SW480 (cell line): ENCODE results near the gene KAZN.

Experiments
- DNase-seq: peaks from one replicate; pipeline ENCODE4 v3.0.0-alpha.2; 2016; ENCODE audit warnings: low spot score

KAZN gene

GRCh38 chr1:14715266-14715665, 116.8 kb downstream of the KAZN start:
- DNase-seq, result no peak

- no peak for DNase-seq
Observed at GRCh38 chr1:14715802-14716201, 117.3 kb downstream of the KAZN start.

- no peak for DNase-seq
Observed at GRCh38 chr1:14716474-14716873, 118.0 kb downstream of the KAZN start.

GRCh38 chr1:14718476-14718875, 120.0 kb downstream of the KAZN start:
- DNase-seq, result no peak

- no peak for DNase-seq
Observed at GRCh38 chr1:14723401-14723800, 124.9 kb downstream of the KAZN start.

- DNase-seq, result peak; percentile 7
Observed at GRCh38 chr1:14724246-14724645, 125.8 kb downstream of the KAZN start.

- no peak for DNase-seq
Observed at GRCh38 chr1:14724678-14725077, 126.2 kb downstream of the KAZN start.

- DNase-seq, result no peak
Observed at GRCh38 chr1:14725238-14725637, 126.8 kb downstream of the KAZN start.

- no peak for DNase-seq
Observed at GRCh38 chr1:14725695-14726094, 127.2 kb downstream of the KAZN start.

GRCh38 chr1:14726606-14727005, 128.1 kb downstream of the KAZN start:
- no peak for DNase-seq

- no peak for DNase-seq
Observed at GRCh38 chr1:14728516-14728915, 130.0 kb downstream of the KAZN start.

GRCh38 chr1:14732728-14733047, 134.2 kb downstream of the KAZN start:
- DNase-seq, result no peak

- peak; percentile 84 for DNase-seq
Observed at GRCh38 chr1:14733048-14733778, 134.7 kb downstream of the KAZN start.

- no peak for DNase-seq
Observed at GRCh38 chr1:14733779-14734140, 135.3 kb downstream of the KAZN start.

- peak; percentile 30 for DNase-seq
Observed at GRCh38 chr1:14735841-14736240, 137.4 kb downstream of the KAZN start.

- no peak for DNase-seq
Observed at GRCh38 chr1:14737561-14738094, 139.1 kb downstream of the KAZN start.

- no peak for DNase-seq
Observed at GRCh38 chr1:14738235-14738634, 139.8 kb downstream of the KAZN start.

GRCh38 chr1:14738647-14739046, 140.2 kb downstream of the KAZN start:
- no peak for DNase-seq

- DNase-seq, result no peak
Observed at GRCh38 chr1:14739082-14739832, 140.8 kb downstream of the KAZN start.

GRCh38 chr1:14740016-14740415, 141.5 kb downstream of the KAZN start:
- DNase-seq, result no peak

- DNase-seq, result no peak
Observed at GRCh38 chr1:14741082-14741481, 142.6 kb downstream of the KAZN start.

- DNase-seq, result no peak
Observed at GRCh38 chr1:14741532-14741931, 143.0 kb downstream of the KAZN start.

GRCh38 chr1:14742181-14742980, 143.9 kb downstream of the KAZN start:
- peak; percentile 44 for DNase-seq
